GM12865 (cell line): ENCODE data around the gene TBPL2.

Experiments
- DNase-seq: peaks from one replicate; pipeline ENCODE4 v3.0.0; 2010; ENCODE audit warnings: low read depth
- H3K4me3 ChIP-seq: 2 replicates; pipeline ENCODE4 v1.5.1; 2011; ENCODE audit warnings: mild to moderate bottlenecking, low read depth, low read length, control low read depth
- CTCF ChIP-seq: IDR thresholded peaks from 2 replicates; pipeline ENCODE4 v1.5.1; 2011; ENCODE audit warnings: low read length, control low read depth, low read depth, inconsistent platforms; ENCODE audit not compliant: insufficient read depth; ENCODE audit errors: missing control alignments

The TBPL2 gene

GRCh38 chr14:55433880-55434804 lies 6.3 kb downstream of the TBPL2 start:
- DNase-seq = no peak
- TF ChIP-seq CTCF = no peak
- no peak overlapping the region for H3K4me3 ChIP-seq

DNA sequence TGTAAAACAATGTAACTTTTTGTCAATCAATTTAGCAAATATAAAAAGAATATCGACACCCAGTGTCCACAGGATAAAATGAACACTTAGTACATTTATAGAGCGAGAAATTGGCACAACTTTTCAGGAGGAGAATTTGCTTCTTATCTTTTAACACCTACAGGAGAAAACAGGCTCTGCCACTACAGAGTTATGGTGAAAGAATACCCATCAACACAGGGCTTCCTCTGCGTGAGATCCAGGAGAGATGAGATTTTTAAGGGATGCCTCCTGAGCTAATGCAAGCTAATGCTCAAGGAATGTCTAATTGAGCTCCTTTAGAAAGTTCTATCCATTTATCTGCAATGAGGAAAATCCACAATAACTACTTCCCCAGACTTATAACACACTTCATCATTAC lies 7.8 kb downstream of the TBPL2 start:
- H3K4me3 ChIP-seq = no peak overlapping the region
- DNase-seq = no peak
- no peak for TF ChIP-seq CTCF

- H3K4me3 ChIP-seq = no peak overlapping the region
- TF ChIP-seq CTCF = peak; percentile 38
- DNase-seq = peak; percentile 81
These were observed 10.3 kb downstream of the TBPL2 start for GRCh38 chr14:55430024-55430690.

- no peak for TF ChIP-seq CTCF
These were observed 13.0 kb downstream of the TBPL2 start for GRCh38 chr14:55427439-55427838.

DNA sequence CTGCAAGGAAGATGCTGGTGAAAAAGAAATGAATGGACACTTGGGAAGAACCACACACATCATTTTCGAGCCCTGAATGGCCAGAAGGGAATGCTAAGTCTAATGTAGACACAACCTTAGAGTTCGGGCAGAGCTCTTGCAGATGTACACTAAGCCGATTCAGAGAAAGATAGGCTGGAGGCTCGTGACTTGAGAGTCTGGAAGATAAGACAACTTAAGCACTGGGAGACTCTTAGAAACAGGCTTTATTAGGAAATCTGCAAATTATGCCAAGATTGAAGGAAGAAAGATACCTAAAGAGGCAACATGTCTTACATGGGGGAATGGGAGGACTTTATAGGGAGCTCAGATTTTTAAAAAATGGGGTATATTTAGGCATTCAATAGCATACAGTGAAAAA lies 13.5 kb downstream of the TBPL2 start:
- TF ChIP-seq CTCF = no peak
- DNase-seq = no peak
- H3K4me3 ChIP-seq = no peak overlapping the region

More at GRCh38 chr14:55427439-55427838, 13.0 kb downstream of the TBPL2 start:
- H3K4me3 ChIP-seq = no peak overlapping the region
- no peak for DNase-seq

- no peak for TF ChIP-seq CTCF
- no peak overlapping the region for H3K4me3 ChIP-seq
- DNase-seq = no peak
These were observed 15.3 kb downstream of the TBPL2 start for GRCh38 chr14:55425091-55425490.
